Small intestine (tissue), 7 donors: Measurements from ENCODE around the gene UMPS. TPM values are rescaled to one million over a fixed set of nuclear protein-coding genes. Genes with fewer than 3 reads are reported as not detected.

ENCODE experiments used
- DNase-seq, 2 donors: peaks; one replicate each; pipeline versions ENCODE4 v3.0.0 to v3.0.0-alpha.2; 2013
- FAIRE-seq: peaks from 2 replicates; lab custom pipeline; 2012; peaks lifted over from hg19 to GRCh38; lab: Jason Lieb, UNC
- H3K27ac ChIP-seq, 3 donors: one replicate each; pipeline ENCODE4 v1.5.1; 2013; ENCODE audit warnings: low read length in 2 of 3, mild to moderate bottlenecking in 2 of 3, control low read depth in 1 of 3, inconsistent platforms in 1 of 3, low read depth in 1 of 3, moderate library complexity in 1 of 3
- H3K27me3 ChIP-seq, 3 donors: one replicate each; pipeline ENCODE4 v1.6.1; 2013; ENCODE audit warnings: low read length in 3 of 3, inconsistent platforms in 1 of 3; ENCODE audit not compliant: control insufficient read depth in 3 of 3, insufficient read depth in 3 of 3
- H3K36me3 ChIP-seq, 3 donors: one replicate each; pipeline ENCODE4 v1.6.1; 2013; ENCODE audit warnings: low read length in 3 of 3, inconsistent platforms in 1 of 3, low read depth in 1 of 3, mild to moderate bottlenecking in 1 of 3, moderate library complexity in 1 of 3; ENCODE audit not compliant: control insufficient read depth in 3 of 3, insufficient read depth in 2 of 3
- H3K4me1 ChIP-seq, 3 donors: one replicate each; pipeline ENCODE4 v1.6.1; 2013; ENCODE audit warnings: low read length in 2 of 3, inconsistent platforms in 1 of 3, low read depth in 1 of 3, mild to moderate bottlenecking in 1 of 3, moderate library complexity in 1 of 3; ENCODE audit not compliant: control insufficient read depth in 3 of 3, insufficient read depth in 2 of 3
- H3K4me3 ChIP-seq, 3 donors: one replicate each; pipeline ENCODE4 v1.5.1; 2013; ENCODE audit warnings: low read length in 3 of 3, control low read depth in 1 of 3, inconsistent platforms in 1 of 3, low read depth in 1 of 3, mild to moderate bottlenecking in 1 of 3, moderate library complexity in 1 of 3
- H3K9me3 ChIP-seq, 2 donors: one replicate each; pipeline ENCODE4 v1.6.1; 2013; ENCODE audit warnings: low read depth in 1 of 2, low read length in 1 of 2; ENCODE audit not compliant: control insufficient read depth in 2 of 2, insufficient read depth in 1 of 2
- WGBS, 3 donors: extraction: QIAGEN DNeasy Blood & Tissue Kit; methylation state at CpG; one replicate each; pipeline ENCODE4 v1.1.7; 2013; 5-methylcytosine and 5-hydroxymethylcytosine counted together
- polyA plus RNA-seq, 4 donors: library from polyadenylated mRNA; stranded (reverse) in 3 of 4; unstranded in 1 of 4; fragments of 200-250 nt in 3 of 4; fragments of 120-200 nt in 1 of 4; gene quantifications; one replicate each; pipeline versions ENCODE4 v1.2.1 to v1.2.3, GENCODE V29; 2013
- donor health status: healthy with polysubstance abuse.
- donor health status: control.
- donor health status: control.
- donor health status: Bipolar disorder and iron deficiency.
- donor health status: healthy.

UMPS gene
- polyA plus RNA-seq, 4 donors: 12.1 to 33.3 (median 19.5) TPM

GRCh38 chr3:124768812-124769211, 38.6 kb downstream of the UMPS start:
- no peaks in the 10 kb centered on the region for H3K27me3 ChIP-seq
- H3K36me3 ChIP-seq: peaks cover 2 to 82% (median 5%) of the 10 kb centered on the region in 3 donors
- H3K9me3 ChIP-seq: no peaks in the 10 kb centered on the region
- no peak overlapping the region for H3K27ac ChIP-seq
- 46 to 74% (median 59%) methylated on average over 7 of the region's 7 CpGs for WGBS, 3 donors
- H3K4me1 ChIP-seq: no peaks in the 10 kb centered on the region
- H3K4me3 ChIP-seq: no peak overlapping the region
- FAIRE-seq (no peak), DNase-seq (peak in 1 of 2 donors; percentile 53)

- WGBS, 3 donors: 85 to 86% (median 85%) methylated on average over 9 of the region's 9 CpGs
- Histone ChIP-seq H3K36me3 (peaks cover 0 to 82% (median 2%) of the 10 kb centered on the region in 3 donors), H3K4me3 (no peak overlapping the region), H3K4me1 (no peaks in the 10 kb centered on the region), H3K9me3 (no peaks in the 10 kb centered on the region), H3K27me3 (no peaks in the 10 kb centered on the region), H3K27ac (no peak overlapping the region)
- DNase-seq: no peak
- FAIRE-seq: no peak
These were observed 39.2 kb downstream of the UMPS start for GRCh38 chr3:124769462-124769861.

GRCh38 chr3:124770336-124771082, 40.3 kb downstream of the UMPS start:
- peaks cover 0 to 80% (median 0%) of the 10 kb centered on the region in 3 donors for H3K36me3 ChIP-seq
- FAIRE-seq: no peak
- no peaks in the 10 kb centered on the region for H3K9me3 ChIP-seq
- no peaks in the 10 kb centered on the region for H3K4me1 ChIP-seq
- peak in 1 of 2 donors; percentile 34 for DNase-seq
- H3K27ac ChIP-seq: no peak overlapping the region
- no peaks in the 10 kb centered on the region for H3K27me3 ChIP-seq
- no peak overlapping the region for H3K4me3 ChIP-seq
- 67 to 76% (median 72%) methylated on average over 10 of the region's 10 CpGs for WGBS, 3 donors

GRCh38 chr3:124771083-124771445, 40.8 kb downstream of the UMPS start:
- Histone ChIP-seq H3K4me1 (no peaks in the 10 kb centered on the region), H3K27ac (no peak overlapping the region), H3K27me3 (no peaks in the 10 kb centered on the region), H3K9me3 (no peaks in the 10 kb centered on the region), H3K4me3 (no peak overlapping the region), H3K36me3 (peaks cover 0 to 80% (median 0%) of the 10 kb centered on the region in 3 donors)
- 51 to 85% (median 69%) methylated on average over 2 of the region's 2 CpGs for WGBS, 3 donors
- no peak for FAIRE-seq
- no peak for DNase-seq

GRCh38 chr3:124772081-124772831, 42.0 kb downstream of the UMPS start:
- Histone ChIP-seq H3K9me3 (no peaks in the 10 kb centered on the region), H3K4me3 (no peak overlapping the region), H3K4me1 (no peaks in the 10 kb centered on the region), H3K27me3 (no peaks in the 10 kb centered on the region), H3K36me3 (peaks cover 0 to 77% (median 0%) of the 10 kb centered on the region in 3 donors), H3K27ac (peak overlapping the region in 1 of 3 donors; percentile 32)
- FAIRE-seq (no peak), DNase-seq (peak in 1 of 2 donors; percentile 28)
- WGBS, 3 donors: 43 to 78% (median 59%) methylated on average over 17 of the region's 17 CpGs

GRCh38 chr3:124773351-124774326, 43.4 kb downstream of the UMPS start:
- Histone ChIP-seq H3K9me3 (no peaks in the 10 kb centered on the region), H3K4me1 (no peaks in the 10 kb centered on the region), H3K27ac (no peak overlapping the region), H3K4me3 (no peak overlapping the region), H3K36me3 (peaks cover 0 to 76% (median 0%) of the 10 kb centered on the region in 3 donors), H3K27me3 (no peaks in the 10 kb centered on the region)
- no peak for DNase-seq
- WGBS, 3 donors: 92 to 95% (median 93%) methylated on average over 17 of the region's 17 CpGs
- FAIRE-seq: no peak

- FAIRE-seq: no peak
- H3K27me3 ChIP-seq: no peaks in the 10 kb centered on the region
- no peak overlapping the region for H3K27ac ChIP-seq
- H3K9me3 ChIP-seq: no peaks in the 10 kb centered on the region
- no peak overlapping the region for H3K4me3 ChIP-seq
- no peaks in the 10 kb centered on the region for H3K4me1 ChIP-seq
- WGBS, 3 donors: 64 to 87% (median 85%) methylated on average over 6 of the region's 6 CpGs
- no peak for DNase-seq
- H3K36me3 ChIP-seq: peaks cover 0 to 76% (median 0%) of the 10 kb centered on the region in 3 donors
These were observed 44.1 kb downstream of the UMPS start for GRCh38 chr3:124774327-124774718.
